Breast epithelium (tissue), 4 donors: ENCODE measurements around the gene SNX9. TPM values are rescaled to one million over a fixed set of nuclear protein-coding genes. Genes with fewer than 3 reads are reported as not detected.

Source experiments
- DNase-seq, 2 donors: peaks; one replicate each; pipeline ENCODE4 v3.0.0-alpha.2; 2019; ENCODE audit warnings: low spot score in 2 of 2
- H3K27ac ChIP-seq, 2 donors: fragments of 200-600 bp; sonication (generic) in 1 of 2; one replicate each; pipeline ENCODE4 v1.5.1; 2016 to 2019; ENCODE audit warnings: mild to moderate bottlenecking in 1 of 2
- H3K27me3 ChIP-seq, 2 donors: fragments of 200-600 bp; sonication (generic) in 1 of 2; one replicate each; pipeline versions ENCODE4 v1.5.1 to v1.6.0; 2017 to 2019; ENCODE audit warnings: control low read depth in 1 of 2, mild to moderate bottlenecking in 1 of 2
- H3K36me3 ChIP-seq: fragments of 200-600 bp; one replicate; pipeline ENCODE4 v1.5.1; 2019
- H3K4me1 ChIP-seq, 2 donors: fragments of 200-600 bp; sonication (generic); one replicate each; pipeline ENCODE4 v1.5.1; 2016 to 2019; ENCODE audit warnings: control low read depth in 1 of 2
- H3K4me3 ChIP-seq, 3 donors: fragments of 200-600 bp; sonication (generic); 1 replicate in 2 of 3; 2 replicates in 1 of 3; pipeline ENCODE4 v1.5.1; 2016 to 2019; ENCODE audit warnings: mild to moderate bottlenecking in 3 of 3, moderate library complexity in 2 of 3
- H3K9me3 ChIP-seq, 2 donors: fragments of 200-600 bp; sonication (generic) in 1 of 2; one replicate each; pipeline ENCODE4 v1.5.1; 2016 to 2019; ENCODE audit warnings: control low read depth in 1 of 2
- CTCF ChIP-seq, 3 donors: fragments of 450-650 bp; IDR thresholded peaks; one replicate each; pipeline ENCODE4 v1.5.1; 2016 to 2017; ENCODE audit warnings: antibody characterized with exemption in 3 of 3, mild to moderate bottlenecking in 3 of 3, moderate library complexity in 3 of 3
- POLR2A ChIP-seq: fragments of 450-650 bp; IDR thresholded peaks from one replicate; pipeline ENCODE4 v1.6.1; 2016; ENCODE audit warnings: antibody characterized with exemption, mild to moderate bottlenecking, moderate library complexity
- POLR2AphosphoS5 ChIP-seq, 3 donors: sonication (generic); formaldehyde crosslinking; IDR thresholded peaks; one replicate each; pipeline ENCODE4 v1.6.1; 2017; ENCODE audit warnings: antibody characterized with exemption in 3 of 3
- intact Hi-C: fragments of 100-400 bp; cut with DNase I; formaldehyde crosslinking; loops from one replicate; pipeline ENCODE4 v1.15.1; 2023; ENCODE audit warnings: low total_unique reads
- total RNA-seq, 3 donors: library from RNA; depleted of rRNA; stranded (reverse); fragments of >200 nt; gene quantifications; one replicate each; pipeline ENCODE4 v1.1.0, GENCODE V29; 2016

Gene SNX9
- total RNA-seq, 3 donors from 2014 or later = 61.6 to 83.2 (median 75.7) TPM

GRCh38 chr6:157925771-157926170, 102.7 kb downstream of the SNX9 start:
- Histone ChIP-seq H3K9me3 (no peaks in the 10 kb centered on the region), H3K36me3 (no peaks in the 10 kb centered on the region), H3K4me3 (no peak overlapping the region), H3K27me3 (no peaks in the 10 kb centered on the region), H3K4me1 (no peaks in the 10 kb centered on the region), H3K27ac (no peak overlapping the region)
- TF ChIP-seq CTCF (IDR thresholded peaks at IDR 0.05) = no peak
- no peak for TF ChIP-seq POLR2AphosphoS5 (IDR thresholded peaks at IDR 0.05)
- no peak for TF ChIP-seq POLR2A
- no peak for DNase-seq
- intact Hi-C loops = no loop called here

GRCh38 chr6:157927011-157927410, 104.0 kb downstream of the SNX9 start:
- TF ChIP-seq CTCF (IDR thresholded peaks at IDR 0.05) (no peak), POLR2AphosphoS5 (IDR thresholded peaks at IDR 0.05) (no peak), POLR2A (no peak)
- Histone ChIP-seq H3K4me3 (no peak overlapping the region), H3K36me3 (no peaks in the 10 kb centered on the region), H3K4me1 (no peaks in the 10 kb centered on the region), H3K9me3 (no peaks in the 10 kb centered on the region), H3K27me3 (no peaks in the 10 kb centered on the region), H3K27ac (no peak overlapping the region)
- DNase-seq = no peak
- intact Hi-C loops = no loop called here

GRCh38 chr6:157928428-157928827, 105.4 kb downstream of the SNX9 start:
- Histone ChIP-seq H3K27me3 (no peaks in the 10 kb centered on the region), H3K4me1 (no peaks in the 10 kb centered on the region), H3K9me3 (no peaks in the 10 kb centered on the region), H3K4me3 (no peak overlapping the region), H3K36me3 (no peaks in the 10 kb centered on the region), H3K27ac (no peak overlapping the region)
- intact Hi-C loops = no loop called here
- no peak for DNase-seq
- TF ChIP-seq POLR2AphosphoS5 (IDR thresholded peaks at IDR 0.05) (no peak), CTCF (IDR thresholded peaks at IDR 0.05) (no peak), POLR2A (no peak)

- no peak overlapping the region for H3K4me3 ChIP-seq
- intact Hi-C loops = no loop called here
- no peak for DNase-seq
- TF ChIP-seq CTCF (IDR thresholded peaks at IDR 0.05) = no peak
- no peak for TF ChIP-seq POLR2A
- TF ChIP-seq POLR2AphosphoS5 (IDR thresholded peaks at IDR 0.05) = no peak
- H3K27me3 ChIP-seq = no peaks in the 10 kb centered on the region
- H3K9me3 ChIP-seq = no peaks in the 10 kb centered on the region
- no peak overlapping the region for H3K27ac ChIP-seq
- no peaks in the 10 kb centered on the region for H3K4me1 ChIP-seq
- H3K36me3 ChIP-seq = no peaks in the 10 kb centered on the region
These were observed 106.0 kb downstream of the SNX9 start for GRCh38 chr6:157929076-157929475.

- intact Hi-C loops = no loop called here
- Histone ChIP-seq H3K4me1 (no peaks in the 10 kb centered on the region), H3K36me3 (no peaks in the 10 kb centered on the region), H3K27ac (no peak overlapping the region), H3K27me3 (no peaks in the 10 kb centered on the region), H3K9me3 (no peaks in the 10 kb centered on the region), H3K4me3 (no peak overlapping the region)
- TF ChIP-seq POLR2AphosphoS5 (IDR thresholded peaks at IDR 0.05) (no peak), POLR2A (no peak), CTCF (IDR thresholded peaks at IDR 0.05) (no peak)
- no peak for DNase-seq
These were observed 106.8 kb downstream of the SNX9 start for GRCh38 chr6:157929765-157930319.
